Fibroblast of skin of right biceps (primary cell): ENCODE measurements around the gene SPI1.
"Not testable (repeated sequence)": the region's sequence is repeated elsewhere in the genome, so short reads cannot be mapped to it uniquely, and the experiment has no call there.

Experiments used
- DNase-seq: peaks from one replicate; pipeline ENCODE4 v3.0.0-alpha.2; 2013

Gene SPI1

GRCh38 chr11:47337229-47337924 lies 41.0 kb downstream of the SPI1 start:
- DNase-seq, result no peak

- no peak for DNase-seq
Observed at GRCh38 chr11:47336595-47336994, 41.8 kb downstream of the SPI1 start.

- DNase-seq, result no peak
Observed at GRCh38 chr11:47335733-47336132, 42.6 kb downstream of the SPI1 start.

- DNase-seq, result not testable (repeated sequence)
Observed at GRCh38 chr11:47334699-47335411, 43.5 kb downstream of the SPI1 start.

GRCh38 chr11:47333886-47334443 lies 44.4 kb downstream of the SPI1 start:
- DNase-seq, result no peak

GRCh38 chr11:47333526-47333845 lies 44.9 kb downstream of the SPI1 start:
- no peak for DNase-seq

GRCh38 chr11:47332791-47333525 lies 45.4 kb downstream of the SPI1 start:
- no peak for DNase-seq

GRCh38 chr11:47332303-47332711 lies 46.0 kb downstream of the SPI1 start:
- DNase-seq, result no peak

GRCh38 chr11:47331454-47332302 lies 46.7 kb downstream of the SPI1 start:
- no peak for DNase-seq

- no peak for DNase-seq
Observed at GRCh38 chr11:47329987-47330931, 48.1 kb downstream of the SPI1 start.

GRCh38 chr11:47329431-47329986 lies 48.8 kb downstream of the SPI1 start:
- no peak for DNase-seq

- no peak for DNase-seq
Observed at GRCh38 chr11:47328449-47329390, 49.6 kb downstream of the SPI1 start.

GRCh38 chr11:47327949-47328348 lies 50.4 kb downstream of the SPI1 start:
- DNase-seq, result no peak

GRCh38 chr11:47327025-47327424 lies 51.3 kb downstream of the SPI1 start:
- DNase-seq, result no peak

- DNase-seq, result no peak
Observed at GRCh38 chr11:47326198-47326597, 52.1 kb downstream of the SPI1 start.

GRCh38 chr11:47325271-47326041 lies 52.9 kb downstream of the SPI1 start:
- DNase-seq, result no peak

GRCh38 chr11:47324520-47324919 lies 53.8 kb downstream of the SPI1 start:
- no peak for DNase-seq

GRCh38 chr11:47318166-47318565 lies 60.2 kb downstream of the SPI1 start:
- no peak for DNase-seq
